Left lung (tissue), 10 donors: ENCODE measurements around the gene CDK14. TPM values are rescaled to one million over a fixed set of nuclear protein-coding genes. Genes with fewer than 3 reads are reported as not detected.

Source experiments
- ATAC-seq: fragments of 200-7000 bp; cut with Tn5 transposase; one replicate; pipeline ENCODE4 v1.9.1; 2020; ENCODE audit warnings: moderate library complexity
- DNase-seq, 4 donors: peaks; one replicate each; pipeline ENCODE4 v3.0.0-alpha.2; 2013 to 2020
- H3K27ac ChIP-seq, 2 donors: fragments of 200-600 bp; sonication (generic) in 1 of 2; one replicate each; pipeline versions ENCODE4 v1.5.0 to v1.8.0; 2020 to 2021
- H3K27me3 ChIP-seq, 2 donors: fragments of 200-600 bp; sonication (generic) in 1 of 2; one replicate each; pipeline versions ENCODE4 v1.5.0 to v1.8.0; 2020 to 2021
- H3K36me3 ChIP-seq, 2 donors: fragments of 200-600 bp; sonication (generic) in 1 of 2; one replicate each; pipeline versions ENCODE4 v1.5.0 to v1.8.0; 2020 to 2021
- H3K4me1 ChIP-seq, 2 donors: fragments of 200-600 bp; one replicate each; pipeline ENCODE4 v1.8.0; 2021
- H3K4me3 ChIP-seq, 2 donors: fragments of 200-600 bp; sonication (generic) in 1 of 2; one replicate each; pipeline versions ENCODE4 v1.5.0 to v1.8.0; 2020 to 2021; ENCODE audit warnings: mild to moderate bottlenecking in 1 of 2
- H3K9me3 ChIP-seq, 2 donors: fragments of 200-600 bp; sonication (generic) in 1 of 2; one replicate each; pipeline versions ENCODE4 v1.5.0 to v1.8.0; 2020 to 2021
- intact Hi-C, 2 donors: fragments of 100-400 bp; cut with DNase I; formaldehyde crosslinking; loops; one replicate each; pipeline versions ENCODE4 v1.11.2 to v1.14.2; 2022
- polyA plus RNA-seq, 6 donors: library from polyadenylated mRNA; unstranded; fragments of 120-200 nt; gene quantifications; one replicate each; pipeline ENCODE4 v1.2.1, GENCODE V29; 2013; ENCODE audit not compliant: insufficient read length in 6 of 6
- total RNA-seq, 2 donors: library from RNA; stranded (reverse); fragmentation: NEBNext Ultra II Directional; extraction: Animal tissue kit (Norgen Biotek cat#: 25700); gene quantifications; one replicate each; pipeline ENCODE4 v1.2.1, GENCODE V29; 2021
- TF ChIP-seq, protein P1 (sequence below), 2 donors: fragments of 200-600 bp; sonication (generic) in 1 of 2; IDR thresholded peaks; one replicate each; pipeline versions ENCODE4 v1.5.0 to v1.8.0; 2021; ENCODE audit warnings: antibody characterized with exemption in 2 of 2
- donor health status: DM: no; HTN: yes; CAD: no.
- donor health status: DM: no; HTN: no; CAD: no.

Gene CDK14
- total and polyA plus RNA-seq, 8 donors = 24.1 to 45.1 (median 30.0) TPM

DNA sequence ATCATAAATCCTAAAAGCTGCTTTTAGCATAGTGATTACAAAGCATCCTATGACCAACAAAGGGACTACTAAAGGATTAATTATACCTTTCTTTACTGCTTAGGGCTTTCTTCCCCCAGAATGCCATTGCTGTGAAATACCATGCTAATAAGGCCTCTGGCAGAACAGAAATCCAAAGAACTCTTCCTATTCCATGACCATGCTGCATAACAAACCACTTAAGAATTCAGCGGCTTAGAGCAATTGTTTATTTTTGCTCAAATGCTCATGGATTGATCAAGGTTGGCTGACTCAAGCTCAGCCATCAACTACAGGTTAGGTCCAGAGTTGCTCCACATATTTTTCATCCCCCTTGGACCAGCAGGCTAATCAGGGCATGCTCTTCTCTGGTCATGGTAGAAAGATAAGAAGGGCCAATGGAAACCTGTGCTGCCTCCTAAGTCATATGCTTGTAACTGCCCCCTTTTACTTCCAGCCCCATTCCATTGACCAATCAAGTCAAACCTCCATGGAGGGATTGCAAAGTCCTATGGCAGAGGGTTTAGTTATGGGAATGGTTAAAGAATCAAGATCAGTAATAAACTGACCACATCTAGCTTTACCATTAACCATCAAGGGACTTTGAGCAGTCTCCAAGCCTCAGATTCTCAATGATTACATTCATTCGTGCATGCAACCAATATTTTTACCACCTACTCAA, 423.7 kb downstream of the CDK14 start:
- DNase-seq (no peak), ATAC-seq (no peak)
- intact Hi-C loops = no loop called here
- Histone ChIP-seq H3K4me3 (no peak overlapping the region), H3K9me3 (no peaks in the 10 kb centered on the region), H3K4me1 (no peaks in the 10 kb centered on the region), H3K36me3 (no peaks in the 10 kb centered on the region), H3K27me3 (no peaks in the 10 kb centered on the region), H3K27ac (no peak overlapping the region)
- TF ChIP-seq, protein P1, sequence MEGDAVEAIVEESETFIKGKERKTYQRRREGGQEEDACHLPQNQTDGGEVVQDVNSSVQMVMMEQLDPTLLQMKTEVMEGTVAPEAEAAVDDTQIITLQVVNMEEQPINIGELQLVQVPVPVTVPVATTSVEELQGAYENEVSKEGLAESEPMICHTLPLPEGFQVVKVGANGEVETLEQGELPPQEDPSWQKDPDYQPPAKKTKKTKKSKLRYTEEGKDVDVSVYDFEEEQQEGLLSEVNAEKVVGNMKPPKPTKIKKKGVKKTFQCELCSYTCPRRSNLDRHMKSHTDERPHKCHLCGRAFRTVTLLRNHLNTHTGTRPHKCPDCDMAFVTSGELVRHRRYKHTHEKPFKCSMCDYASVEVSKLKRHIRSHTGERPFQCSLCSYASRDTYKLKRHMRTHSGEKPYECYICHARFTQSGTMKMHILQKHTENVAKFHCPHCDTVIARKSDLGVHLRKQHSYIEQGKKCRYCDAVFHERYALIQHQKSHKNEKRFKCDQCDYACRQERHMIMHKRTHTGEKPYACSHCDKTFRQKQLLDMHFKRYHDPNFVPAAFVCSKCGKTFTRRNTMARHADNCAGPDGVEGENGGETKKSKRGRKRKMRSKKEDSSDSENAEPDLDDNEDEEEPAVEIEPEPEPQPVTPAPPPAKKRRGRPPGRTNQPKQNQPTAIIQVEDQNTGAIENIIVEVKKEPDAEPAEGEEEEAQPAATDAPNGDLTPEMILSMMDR (IDR thresholded peaks at IDR 0.05) = no peak

DNA sequence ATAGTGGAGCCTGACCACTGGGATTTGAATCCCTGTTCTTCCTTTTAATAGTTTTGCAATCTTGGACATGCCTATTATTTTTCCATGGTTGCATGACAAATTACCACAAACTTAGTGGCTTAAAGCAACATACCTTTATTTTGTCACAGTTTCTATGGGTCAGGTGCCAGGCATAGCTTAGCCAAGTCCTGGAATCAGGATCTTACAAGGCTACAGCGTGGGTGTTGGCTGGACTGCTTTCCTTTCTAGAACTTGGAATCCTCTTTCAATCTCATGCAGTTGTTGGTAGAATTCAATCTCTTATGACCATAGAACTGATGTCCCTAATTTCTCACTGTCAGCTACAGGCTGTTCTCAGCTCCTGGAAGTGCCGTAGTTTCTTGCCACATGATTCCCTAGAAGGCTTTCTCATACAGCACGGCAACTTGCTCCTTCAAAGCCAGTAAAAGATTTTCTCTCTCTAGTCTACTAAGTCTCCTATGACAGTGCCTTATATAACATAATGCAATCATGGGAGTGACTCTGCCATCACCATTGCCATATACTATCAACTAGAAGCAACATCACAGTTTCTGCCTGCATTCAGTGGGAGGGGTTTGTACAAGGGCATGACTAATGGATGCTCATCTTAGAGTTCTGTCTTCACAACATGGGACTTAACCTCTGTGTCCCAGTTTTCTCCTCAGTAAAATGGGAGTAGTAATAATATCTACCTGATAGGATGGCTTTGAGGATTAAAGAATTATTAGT, 424.7 kb downstream of the CDK14 start:
- intact Hi-C loops = no loop called here
- Histone ChIP-seq H3K36me3 (no peaks in the 10 kb centered on the region), H3K27me3 (no peaks in the 10 kb centered on the region), H3K4me1 (no peaks in the 10 kb centered on the region), H3K4me3 (no peak overlapping the region), H3K9me3 (no peaks in the 10 kb centered on the region), H3K27ac (no peak overlapping the region)
- DNase-seq (no peak), ATAC-seq (no peak)
- TF ChIP-seq, protein P1 (IDR thresholded peaks at IDR 0.05) = no peak

DNA sequence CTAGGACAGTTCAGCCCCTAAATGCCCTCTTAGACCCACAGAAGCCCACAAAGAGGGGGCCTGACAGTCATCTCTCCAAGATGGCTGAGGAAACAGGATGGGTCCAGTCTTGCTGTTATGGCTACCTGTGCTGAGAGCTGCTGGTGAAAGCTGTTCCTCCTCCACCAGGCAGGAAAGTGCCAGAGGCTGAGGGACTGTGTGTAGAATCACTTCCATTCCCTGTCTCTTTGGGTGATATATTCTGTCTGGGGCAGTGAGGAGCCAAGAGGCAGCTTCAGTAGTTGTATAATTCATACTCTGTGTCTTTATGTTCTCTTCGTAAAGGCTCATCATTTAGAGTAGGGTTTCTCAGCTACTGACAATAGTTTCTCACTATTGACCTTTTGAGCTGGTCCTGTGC, 425.8 kb downstream of the CDK14 start:
- Histone ChIP-seq H3K4me3 (no peak overlapping the region), H3K27me3 (no peaks in the 10 kb centered on the region), H3K27ac (no peak overlapping the region), H3K9me3 (no peaks in the 10 kb centered on the region), H3K4me1 (no peaks in the 10 kb centered on the region), H3K36me3 (no peaks in the 10 kb centered on the region)
- ATAC-seq (no peak), DNase-seq (no peak)
- intact Hi-C loops = no loop called here
- TF ChIP-seq, protein P1 (IDR thresholded peaks at IDR 0.05) = no peak

DNA sequence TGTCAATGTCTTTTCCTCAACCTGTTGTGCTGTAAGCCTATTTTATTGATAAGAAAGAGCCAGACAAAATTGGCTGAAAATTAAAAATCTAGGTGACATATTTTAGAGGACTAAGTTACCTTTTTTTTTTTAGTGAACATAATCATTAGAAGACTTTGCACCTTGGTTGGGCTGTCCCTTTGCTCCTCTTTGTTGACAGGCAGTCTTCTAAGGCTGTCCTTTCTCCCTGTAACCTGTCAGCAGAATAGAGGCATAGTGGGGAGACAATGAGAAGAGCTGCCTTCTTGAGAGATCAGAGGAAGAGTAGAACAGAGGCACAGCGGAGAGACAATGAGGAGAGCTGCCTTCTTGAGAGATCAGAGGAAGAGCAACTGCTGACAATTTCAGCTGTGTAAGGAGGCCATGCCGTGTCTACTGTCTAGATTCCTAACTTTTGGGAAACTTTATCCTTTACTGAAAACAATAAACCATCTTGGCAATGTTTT, 429.8 kb downstream of the CDK14 start:
- Histone ChIP-seq H3K27me3 (no peaks in the 10 kb centered on the region), H3K9me3 (no peaks in the 10 kb centered on the region), H3K4me3 (no peak overlapping the region), H3K36me3 (no peaks in the 10 kb centered on the region), H3K27ac (no peak overlapping the region), H3K4me1 (no peaks in the 10 kb centered on the region)
- TF ChIP-seq, protein P1 (IDR thresholded peaks at IDR 0.05) = no peak
- intact Hi-C loops = no loop called here
- ATAC-seq (no peak), DNase-seq (no peak)

DNA sequence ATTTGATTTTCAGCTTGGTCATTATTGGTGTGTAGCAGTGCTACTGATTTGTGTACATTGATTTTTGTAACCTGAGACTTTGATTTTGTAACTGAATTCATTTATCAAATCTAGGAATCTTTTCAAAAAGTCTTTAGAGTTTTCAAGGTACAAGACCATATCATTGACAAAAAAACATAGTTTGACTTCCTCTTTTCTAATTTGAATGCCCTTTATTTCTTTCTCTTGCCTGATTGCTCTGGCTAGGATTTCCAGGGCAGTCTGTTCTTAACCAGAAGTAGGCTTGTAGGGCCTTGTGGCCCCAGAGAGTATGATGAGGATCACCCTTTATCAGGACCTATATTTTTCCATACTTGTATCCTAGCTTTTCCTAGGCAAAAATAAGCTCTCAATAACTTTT, 433.6 kb downstream of the CDK14 start:
- Histone ChIP-seq H3K27me3 (no peaks in the 10 kb centered on the region), H3K36me3 (no peaks in the 10 kb centered on the region), H3K4me3 (no peak overlapping the region), H3K9me3 (no peaks in the 10 kb centered on the region), H3K4me1 (no peaks in the 10 kb centered on the region), H3K27ac (no peak overlapping the region)
- intact Hi-C loops = loop anchor here in 1 of 2 donors (10.0 kb wide), 1 partner anchor 475 kb away; no protein-coding TSS in a partner anchor
- TF ChIP-seq, protein P1 (IDR thresholded peaks at IDR 0.05) = no peak
- DNase-seq (no peak), ATAC-seq (no peak)
